HG03095 (cell line): ENCODE measurements around the gene EXOC4.
A peak's percentile ranks its signal among the peaks of the same experiment; 100 is the strongest.

Experiments used
- ATAC-seq: cut with Tn5 transposase; IDR thresholded peaks from one replicate; pipeline ENCODE4 v1.9.1; 2021; ENCODE audit warnings: moderate library complexity; ENCODE audit not compliant: unreplicated experiment

Gene EXOC4

DNA sequence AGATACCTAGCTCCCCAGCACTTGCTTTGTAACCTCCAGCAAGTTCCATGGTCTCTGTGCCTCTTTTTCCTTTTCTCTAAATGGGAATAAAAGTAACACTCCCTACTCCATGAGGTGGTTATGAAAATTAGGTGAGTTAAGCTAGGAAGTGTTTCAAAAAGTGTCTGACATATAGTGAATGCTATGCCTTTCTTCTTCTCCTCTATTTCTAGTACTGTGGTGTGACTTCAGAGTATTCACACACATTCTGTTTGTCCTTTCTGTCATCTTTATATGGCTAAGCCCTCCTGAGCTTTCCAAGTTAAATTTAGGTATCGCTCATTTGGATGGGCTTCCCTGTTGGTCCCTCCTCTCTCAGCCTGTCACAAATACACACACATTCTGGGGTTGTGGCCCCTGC, 229.7 kb downstream of the EXOC4 start:
- ATAC-seq = no peak

DNA sequence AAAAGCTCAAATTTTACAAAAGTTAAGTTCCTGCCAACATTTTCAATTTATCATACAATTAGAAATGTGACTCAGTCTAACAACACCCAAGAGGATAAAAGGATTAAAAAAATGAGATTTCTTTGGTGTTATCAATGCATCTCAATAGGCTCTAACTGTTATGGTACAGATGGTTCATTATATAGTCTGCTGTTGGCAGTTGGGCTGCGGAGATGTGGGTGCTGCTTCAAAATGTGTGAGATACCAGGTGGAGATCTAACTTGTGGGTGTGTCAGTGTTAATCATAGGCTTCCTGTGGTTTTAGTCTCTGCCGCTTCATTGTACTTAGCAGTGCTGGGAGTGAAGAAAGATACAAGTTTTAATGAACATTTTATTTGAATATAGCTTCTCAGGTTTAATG, 231.2 kb downstream of the EXOC4 start:
- no peak for ATAC-seq

DNA sequence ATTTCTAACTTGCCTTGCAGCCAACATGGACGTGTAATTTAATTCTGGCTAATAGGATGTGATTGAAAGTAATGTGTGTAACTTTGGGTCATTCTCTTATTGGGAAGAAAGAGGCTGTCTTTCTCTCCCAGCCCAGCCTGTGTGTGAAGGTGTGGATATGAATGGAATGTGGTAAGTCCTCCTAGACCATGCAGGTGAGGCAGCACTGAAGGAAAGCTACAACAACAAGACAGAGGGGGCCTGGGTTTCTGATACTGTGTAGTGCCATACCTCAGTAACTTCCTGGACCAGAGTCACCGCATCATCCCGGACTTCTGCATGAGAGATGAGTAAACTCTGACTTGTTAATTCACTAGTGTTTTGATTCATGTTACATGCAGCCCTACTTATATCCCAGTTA, 237.0 kb downstream of the EXOC4 start:
- no peak for ATAC-seq

DNA sequence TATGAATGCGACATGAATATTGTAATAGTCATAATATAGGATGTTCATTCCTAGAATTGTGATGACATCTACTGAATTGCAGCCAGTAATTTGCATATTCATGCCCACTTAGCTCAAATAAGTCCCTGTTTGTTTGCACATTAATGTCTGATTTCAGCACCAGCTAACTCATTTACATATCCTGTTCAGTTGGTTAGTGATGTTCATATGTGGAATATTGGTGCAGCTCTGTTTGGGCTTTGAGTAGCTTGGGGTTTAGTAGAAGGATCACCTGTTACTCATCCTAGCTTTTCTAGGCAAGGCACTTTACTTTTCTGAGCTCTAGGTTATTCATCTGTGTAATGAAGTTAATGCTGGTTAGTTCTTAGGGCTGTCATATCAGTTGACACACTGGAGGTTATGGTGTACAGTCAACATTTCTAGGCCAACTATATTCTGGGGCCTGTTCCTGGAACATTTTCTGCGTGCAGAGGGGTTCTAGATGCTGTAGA, 238.4 kb downstream of the EXOC4 start:
- ATAC-seq = no peak

DNA sequence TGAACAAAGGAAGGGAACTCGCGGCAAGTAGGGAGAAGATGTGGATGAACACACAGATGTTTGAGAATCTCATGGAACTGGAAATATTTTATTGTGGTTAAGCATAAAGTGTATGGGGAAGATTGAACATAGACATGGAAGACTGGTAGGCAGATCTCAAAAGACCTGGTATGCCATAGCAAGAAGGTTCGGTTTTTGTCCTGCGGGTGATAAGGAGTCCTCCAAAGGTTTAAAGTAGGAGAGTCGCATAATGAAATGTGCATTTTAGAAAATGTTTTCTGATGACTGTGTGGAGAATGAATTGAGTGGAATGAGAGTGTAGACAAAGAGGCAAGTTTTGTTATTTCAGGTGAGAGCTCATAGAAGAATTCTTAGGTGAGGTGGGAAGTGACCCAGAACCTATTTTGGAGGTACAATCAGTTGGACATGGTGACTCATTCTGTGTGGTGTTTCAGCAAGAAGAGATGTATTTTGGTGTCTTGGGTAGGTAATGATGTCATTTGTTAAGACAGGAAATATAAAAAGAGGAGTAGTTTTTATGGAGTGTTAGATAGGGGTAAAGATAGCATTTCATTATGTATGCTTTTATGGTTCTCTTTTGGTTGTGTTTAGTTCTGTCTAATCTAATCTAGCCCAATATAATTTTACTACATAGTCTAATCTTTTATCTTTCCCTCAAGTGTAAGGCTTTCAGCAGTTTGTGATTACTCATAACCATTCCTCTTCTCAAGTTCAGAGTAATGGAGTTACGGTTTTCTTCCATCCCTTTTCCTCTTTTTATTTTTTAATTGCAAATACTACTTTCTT, 239.2 kb downstream of the EXOC4 start:
- ATAC-seq = no peak

DNA sequence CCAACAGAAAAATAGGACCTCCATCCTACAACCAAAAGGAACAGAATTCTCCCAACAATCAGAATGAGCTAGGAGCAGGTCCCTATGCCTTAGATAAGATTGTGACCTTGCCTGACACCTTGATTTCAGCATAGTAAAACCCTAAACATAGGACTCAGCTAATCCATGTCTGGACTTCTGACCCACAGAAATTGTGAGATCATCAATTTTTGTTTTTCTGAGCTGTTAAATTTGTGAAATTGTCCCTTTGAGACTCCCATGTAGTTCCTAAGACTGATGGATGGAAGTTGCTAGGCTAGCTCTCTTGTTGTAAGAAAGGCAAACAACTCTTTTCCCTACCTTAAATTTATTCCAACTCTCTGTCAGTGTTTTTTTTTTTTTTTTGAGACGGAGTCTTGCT, 244.2 kb downstream of the EXOC4 start:
- no peak for ATAC-seq

DNA sequence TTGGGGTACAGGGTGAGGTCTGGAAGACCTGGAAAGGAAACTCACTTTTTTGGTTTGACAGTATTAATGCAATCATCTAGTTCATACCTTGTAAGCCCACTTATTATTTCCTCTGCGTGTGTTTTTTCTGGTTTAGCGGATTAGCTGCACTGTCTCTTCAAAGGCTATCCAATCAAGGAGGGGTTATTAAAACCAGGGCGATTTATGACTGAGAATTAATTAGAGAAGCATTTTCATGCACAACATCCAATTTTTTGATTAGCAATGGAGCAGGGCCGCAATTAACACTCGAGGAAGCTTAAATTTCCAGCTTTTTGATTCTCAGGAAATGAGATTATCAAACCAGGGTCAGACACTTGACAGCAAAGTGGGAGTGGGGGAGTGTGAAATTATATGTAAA, 248.9 kb downstream of the EXOC4 start:
- no peak for ATAC-seq

DNA sequence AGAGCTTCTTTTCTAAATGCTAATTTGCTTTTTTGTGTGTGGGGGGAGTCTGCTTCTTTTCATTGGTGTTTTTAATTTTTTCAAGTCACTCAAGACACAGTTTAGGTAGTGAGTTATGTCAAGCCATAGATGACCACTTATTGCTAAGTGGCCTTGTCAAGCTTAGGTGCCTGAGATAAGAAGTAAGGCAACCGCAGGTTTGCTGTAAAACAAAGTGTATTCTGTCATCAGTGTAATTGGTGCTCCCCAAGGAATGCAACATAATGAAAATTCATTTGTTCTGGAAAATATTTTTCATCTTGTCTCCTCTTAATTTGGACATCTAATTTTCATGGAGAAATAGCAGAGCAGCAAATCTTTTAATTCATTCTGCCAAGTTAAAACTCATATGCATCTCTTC, 249.6 kb downstream of the EXOC4 start:
- no peak for ATAC-seq

DNA sequence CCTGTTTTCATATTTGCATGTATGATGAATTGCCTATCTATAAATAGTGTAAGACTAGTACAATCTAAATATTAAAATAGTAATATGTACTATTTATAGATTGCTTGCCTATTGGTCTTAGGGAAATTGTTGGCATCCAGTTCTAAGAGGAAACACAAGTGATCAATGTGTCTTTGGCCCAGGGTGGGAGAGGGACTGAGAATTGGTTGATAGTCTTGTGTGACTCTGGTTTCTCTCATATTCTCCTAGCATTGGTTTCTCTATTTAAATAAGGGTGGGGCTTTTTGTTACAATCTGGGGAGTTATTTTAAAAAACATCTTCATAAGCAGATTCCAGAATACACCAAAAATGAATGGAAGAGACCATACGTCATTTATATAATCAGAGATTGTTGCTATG, 250.1 kb downstream of the EXOC4 start:
- no peak for ATAC-seq

DNA sequence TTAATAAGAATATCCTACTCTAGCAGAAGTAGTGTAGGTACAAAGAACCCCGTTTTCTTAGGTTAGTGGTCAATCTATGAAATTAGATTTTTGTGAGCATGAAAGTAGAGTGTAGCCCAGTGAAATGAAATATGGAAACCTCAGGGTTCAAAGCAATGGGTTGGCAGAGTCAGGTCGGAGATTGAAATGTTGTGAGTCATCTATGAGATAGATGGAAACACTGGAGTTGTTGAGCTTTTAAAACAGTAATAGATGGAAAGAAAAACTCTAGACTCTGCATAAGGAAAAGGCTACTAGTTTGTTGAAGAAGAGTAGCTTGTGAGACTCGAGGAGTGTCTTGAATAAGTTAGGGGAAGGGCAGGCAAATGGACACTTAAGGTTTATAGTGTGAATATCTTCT, 251.9 kb downstream of the EXOC4 start:
- no peak for ATAC-seq

DNA sequence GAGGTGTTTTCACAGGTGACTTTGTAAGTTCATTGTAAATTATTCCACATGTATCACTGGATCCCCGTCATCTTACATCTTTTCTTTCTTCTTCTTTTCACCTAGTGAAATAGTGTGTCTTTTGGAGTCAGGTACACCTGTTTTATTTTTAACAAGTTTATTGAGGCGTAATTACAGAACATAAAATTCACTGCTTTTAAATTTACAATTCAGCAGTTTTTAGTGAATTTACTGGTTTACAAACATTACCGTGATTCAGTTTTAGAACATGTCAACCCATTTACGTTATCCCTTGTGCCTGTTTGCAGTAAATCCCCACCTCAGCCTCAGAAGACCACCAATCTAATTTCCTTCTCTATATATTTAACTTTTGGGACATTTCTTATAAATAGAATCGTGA, 256.9 kb downstream of the EXOC4 start:
- ATAC-seq = no peak

DNA sequence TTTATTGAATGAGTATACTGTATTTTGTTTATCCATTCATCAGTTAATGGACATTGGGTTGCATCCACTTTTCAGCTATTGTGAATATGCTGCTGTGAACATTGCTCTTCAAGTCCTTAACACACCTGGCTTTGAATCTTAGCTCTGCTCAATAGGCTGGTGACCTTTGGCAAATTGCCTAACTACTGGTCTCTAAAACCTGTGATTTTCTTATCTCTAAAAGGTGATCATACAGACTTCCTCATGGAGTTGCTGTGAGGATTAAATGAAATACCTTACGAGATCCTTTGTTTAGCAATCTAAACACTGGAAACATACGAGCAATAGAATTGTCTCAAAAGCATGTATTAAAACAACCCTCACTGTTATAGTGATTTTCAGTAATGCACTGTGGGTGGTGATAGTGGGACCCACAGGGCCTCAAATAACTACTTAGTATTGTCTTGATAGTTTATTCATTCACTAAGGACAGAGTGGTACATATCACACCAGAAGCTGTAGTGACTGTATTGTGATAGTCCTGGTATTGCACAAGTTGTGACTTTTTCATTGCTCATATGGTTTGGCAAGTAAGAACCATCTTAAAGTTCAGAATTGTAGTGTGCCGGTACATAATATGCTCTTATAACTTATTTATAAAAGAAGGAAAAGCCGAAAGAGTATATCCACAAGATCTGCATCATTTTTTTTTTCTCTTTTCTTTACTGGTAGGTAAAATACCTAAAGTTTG, 257.6 kb downstream of the EXOC4 start:
- no peak for ATAC-seq

DNA sequence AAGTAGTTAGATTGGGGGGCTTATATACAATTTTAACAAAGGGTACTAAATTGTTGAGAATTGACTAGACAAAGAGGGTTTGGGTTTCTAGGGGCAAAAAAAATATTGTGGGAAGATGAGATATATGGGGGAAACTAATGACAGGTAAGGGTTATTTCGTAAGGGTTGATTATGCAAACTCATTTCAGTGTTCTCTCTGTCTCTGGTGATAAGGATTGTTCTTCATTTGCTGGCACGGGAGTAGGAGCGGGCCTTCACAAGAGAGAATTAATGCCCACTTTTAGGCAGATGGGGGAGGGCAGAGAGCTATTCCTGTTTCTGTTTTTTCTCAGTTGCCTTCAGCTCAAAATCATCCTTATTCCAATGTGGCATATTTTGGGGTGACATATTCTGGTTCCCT, 258.4 kb downstream of the EXOC4 start:
- no peak for ATAC-seq

DNA sequence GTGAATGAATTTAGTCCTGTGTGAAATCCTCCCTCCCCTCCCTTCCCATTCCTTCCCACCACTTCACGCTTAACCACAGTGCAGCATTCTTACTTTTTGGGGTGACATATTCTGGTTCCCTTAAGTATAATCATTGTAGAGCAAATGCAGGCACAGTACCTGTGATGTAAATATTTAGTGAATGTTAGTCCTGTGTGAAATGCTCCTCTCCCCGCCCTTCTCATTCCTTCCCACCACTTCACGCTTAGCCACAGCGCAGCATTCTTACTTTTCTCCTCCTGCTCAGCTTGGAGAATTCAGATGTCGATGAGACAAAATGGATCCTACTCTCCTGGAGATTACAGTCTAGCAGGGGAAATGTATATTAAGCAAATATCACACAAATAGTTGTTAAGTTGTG, 258.8 kb downstream of the EXOC4 start:
- ATAC-seq = no peak

DNA sequence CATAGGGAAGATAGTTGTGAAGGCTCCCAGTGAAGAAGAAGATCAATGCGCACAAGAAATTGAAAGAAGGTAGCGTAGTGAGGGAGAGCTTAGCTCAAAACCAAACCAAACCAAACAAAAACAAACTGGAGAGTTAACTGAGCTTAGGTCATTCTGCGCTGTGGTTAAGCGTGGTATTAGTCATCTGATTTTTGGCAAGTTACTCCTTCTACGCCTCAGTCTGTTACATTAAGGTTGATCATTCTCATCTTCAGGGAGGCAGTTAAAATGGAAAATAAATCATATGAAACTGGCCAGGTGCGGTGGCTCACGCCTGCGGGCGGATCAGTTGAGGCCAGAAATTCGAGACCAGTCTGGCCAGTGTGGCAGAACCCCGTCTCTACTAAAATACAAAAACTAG, 259.7 kb downstream of the EXOC4 start:
- ATAC-seq = peak; percentile 81

DNA sequence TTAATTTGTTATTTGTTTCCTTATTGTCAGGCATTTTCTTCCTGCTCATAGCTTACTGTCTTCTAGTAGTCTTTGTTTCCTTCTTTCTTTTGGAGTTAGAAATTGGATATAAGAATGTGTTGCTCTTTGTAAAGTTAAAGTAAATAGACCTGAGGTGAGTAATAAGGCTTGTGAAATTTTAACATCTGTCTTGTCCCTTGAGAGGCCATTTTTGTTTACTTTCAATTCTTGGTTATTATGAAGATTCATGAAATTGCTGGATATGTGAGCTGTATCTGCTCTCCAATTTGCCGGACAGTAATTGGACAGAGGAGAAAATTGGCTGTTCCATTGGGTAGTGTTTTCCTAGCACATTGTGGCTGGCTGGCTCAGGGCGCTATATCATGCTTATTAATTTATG, 260.7 kb downstream of the EXOC4 start:
- no peak for ATAC-seq

DNA sequence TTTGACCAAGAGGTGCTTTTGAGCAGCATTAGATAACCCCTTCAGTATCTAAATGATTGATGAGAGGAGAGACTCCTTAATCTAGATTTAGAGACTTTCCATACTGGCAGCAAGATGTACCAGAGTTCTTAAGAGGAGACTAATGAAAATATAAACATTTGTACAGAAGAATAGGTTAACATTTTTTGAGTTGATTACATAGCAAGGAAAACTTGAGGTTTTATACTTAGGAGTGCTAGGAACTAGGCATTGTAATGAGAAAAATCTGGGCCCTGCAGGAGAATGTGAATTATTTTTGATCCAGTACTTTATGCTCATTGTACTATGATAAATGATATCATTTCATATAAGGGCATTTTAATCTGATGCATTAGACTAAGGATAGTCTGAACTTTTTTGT, 261.7 kb downstream of the EXOC4 start:
- ATAC-seq = no peak

DNA sequence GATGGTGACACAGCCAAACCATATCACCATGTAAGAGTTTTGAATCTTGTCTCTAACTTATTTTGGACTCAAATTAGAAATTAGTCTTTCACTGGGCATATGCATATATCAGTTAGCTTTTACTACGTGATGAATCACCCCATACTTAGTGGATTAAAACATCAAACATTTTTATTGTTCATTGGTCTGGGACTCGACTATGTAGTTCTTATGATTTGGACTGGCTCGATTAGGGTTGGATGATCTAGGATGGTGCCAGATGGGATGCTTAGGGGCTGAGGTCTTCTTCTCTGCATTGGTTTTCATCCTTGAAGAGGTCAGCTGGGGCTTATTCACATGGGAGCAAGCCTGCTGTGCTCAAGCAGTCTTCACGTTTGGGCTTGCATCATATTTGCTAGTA, 264.9 kb downstream of the EXOC4 start:
- no peak for ATAC-seq

DNA sequence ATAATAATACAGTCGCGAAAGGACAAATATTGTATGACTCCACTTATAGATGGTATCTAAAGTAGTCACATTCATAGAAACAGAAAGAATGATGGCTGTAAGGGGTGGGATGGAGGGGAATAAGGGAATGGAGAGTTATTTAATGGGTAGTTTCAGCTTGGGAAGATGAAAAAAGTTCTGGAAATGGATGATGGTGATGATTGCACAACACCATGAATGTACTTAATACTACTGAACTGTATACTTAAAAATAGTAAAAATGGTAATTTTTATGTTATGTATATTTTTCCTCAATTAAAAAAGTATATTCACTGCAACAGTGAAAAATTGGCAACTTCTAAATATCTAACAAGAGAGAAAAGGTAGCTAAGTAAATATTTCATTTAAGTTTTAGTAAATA, 265.8 kb downstream of the EXOC4 start:
- ATAC-seq = no peak

DNA sequence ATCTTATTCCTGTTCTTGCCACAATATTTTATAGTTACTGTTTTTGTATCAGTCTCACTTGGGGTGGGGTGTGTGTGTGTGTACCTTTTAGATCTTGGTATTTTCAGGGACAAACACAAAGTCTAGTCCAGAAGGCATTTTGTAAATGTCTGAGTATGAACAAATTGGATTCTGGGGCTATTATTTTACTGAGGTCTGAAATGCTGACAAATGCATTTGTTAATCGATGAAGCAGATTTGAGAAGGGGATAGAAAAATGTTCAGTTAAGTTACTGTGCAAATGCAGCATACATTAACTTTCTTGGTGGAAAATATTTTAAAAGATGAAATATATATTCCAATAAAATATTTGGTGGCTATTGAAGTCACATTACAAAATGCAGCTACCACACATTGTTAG, 267.4 kb downstream of the EXOC4 start:
- no peak for ATAC-seq

DNA sequence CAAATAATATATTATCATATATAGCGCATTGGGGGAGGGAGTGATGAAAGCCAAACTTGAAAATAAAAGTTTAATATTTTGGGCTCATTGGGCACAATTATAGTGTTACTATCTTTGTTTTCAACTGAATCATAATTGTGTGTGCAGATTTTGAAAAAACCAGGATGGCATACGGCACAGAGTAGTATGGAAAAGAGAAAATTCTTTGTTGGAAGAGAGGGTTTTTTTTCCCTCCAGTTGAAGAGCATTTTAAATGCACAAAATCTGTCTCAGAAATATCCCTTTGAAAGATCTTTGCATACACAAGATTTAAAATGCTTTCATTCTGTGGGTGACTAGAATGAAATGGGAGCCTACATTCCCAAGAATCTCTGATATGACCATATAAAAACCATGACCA, 269.6 kb downstream of the EXOC4 start:
- ATAC-seq = no peak

DNA sequence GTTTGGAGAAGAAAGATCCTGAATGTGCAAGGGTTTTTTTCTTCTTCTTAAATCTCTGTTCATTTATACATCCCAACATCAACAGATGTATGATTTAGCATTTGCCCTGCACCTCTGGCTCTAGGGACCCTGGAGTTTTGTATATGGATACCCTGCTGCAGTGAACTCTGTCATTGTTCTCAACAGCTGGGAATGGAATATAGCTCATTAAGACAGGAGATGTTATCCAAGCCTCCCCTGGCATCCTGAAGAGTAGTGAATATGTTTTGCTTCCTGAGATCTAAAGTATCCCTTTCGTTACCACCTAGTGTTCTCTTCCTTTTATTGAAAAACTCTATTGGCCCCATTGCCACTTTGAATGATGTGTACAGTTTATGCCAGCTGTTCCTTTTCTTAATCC, 275.9 kb downstream of the EXOC4 start:
- ATAC-seq = no peak

DNA sequence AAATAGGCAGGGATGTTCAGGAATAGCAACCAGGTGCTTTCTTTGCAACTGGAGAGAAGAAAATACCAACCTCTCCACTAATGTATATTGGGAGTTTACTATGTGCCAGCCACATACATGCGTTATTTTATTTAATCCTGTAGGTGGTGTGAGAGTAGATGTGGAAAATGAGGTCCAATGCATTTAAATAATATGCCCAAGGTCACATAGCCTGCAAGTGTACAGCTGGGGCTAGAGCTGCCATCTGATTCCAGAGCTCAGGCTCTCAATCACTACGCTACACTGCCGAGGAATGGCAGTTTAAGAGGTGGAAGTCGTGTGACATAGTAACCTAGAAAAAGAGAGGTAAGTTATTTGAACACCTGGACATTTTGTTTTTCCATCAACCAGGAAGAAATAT, 277.0 kb downstream of the EXOC4 start:
- no peak for ATAC-seq
